HEK293 (cell line): ENCODE data around the gene PIGL.

Experiments
- BCL11B ChIP-seq: fragments of 450-650 bp; formaldehyde crosslinking; IDR thresholded peaks from 2 replicates; pipeline ENCODE4 v1.5.1; 2016; ENCODE audit warnings: low read depth, missing biosample characterization, missing genetic modification characterization
- GLI2 ChIP-seq: fragments of 450-650 bp; formaldehyde crosslinking; IDR thresholded peaks from 2 replicates; pipeline ENCODE4; 2017; ENCODE audit warnings: missing biosample characterization, missing genetic modification characterization, low read depth, borderline replicate concordance
- HOXC10 ChIP-seq: sonication (generic); formaldehyde crosslinking; IDR thresholded peaks from 2 replicates; pipeline ENCODE4 v1.8.1; 2023; ENCODE audit warnings: mild to moderate bottlenecking, missing genetic modification reagents
- OVOL3 ChIP-seq: fragments of 450-650 bp; formaldehyde crosslinking; IDR thresholded peaks from 2 replicates; pipeline ENCODE4 v1.5.1; 2016; ENCODE audit warnings: missing biosample characterization, missing genetic modification characterization
- RBAK ChIP-seq: fragments of 450-650 bp; formaldehyde crosslinking; IDR thresholded peaks from 2 replicates; pipeline ENCODE4 v1.5.1; 2016; ENCODE audit warnings: missing biosample characterization, missing genetic modification characterization
- REPIN1 ChIP-seq: fragments of 450-650 bp; formaldehyde crosslinking; IDR thresholded peaks from 2 replicates; pipeline ENCODE4 v1.5.1; 2017; ENCODE audit warnings: missing biosample characterization, missing genetic modification characterization, low read depth
- SCRT2 ChIP-seq: fragments of 450-650 bp; formaldehyde crosslinking; IDR thresholded peaks from 2 replicates; pipeline ENCODE4 v1.5.1; 2016; ENCODE audit warnings: missing biosample characterization, missing genetic modification characterization
- SETDB1 ChIP-seq: IDR thresholded peaks from one replicate; pipeline ENCODE4 v1.6.1; 2017; ENCODE audit warnings: mild to moderate bottlenecking, low read length, moderate library complexity, mixed read lengths; ENCODE audit not compliant: insufficient read length
- TRIM28 ChIP-seq: IDR thresholded peaks from 2 replicates; pipeline ENCODE4 v1.6.1; 2011; ENCODE audit warnings: low read length, control low read depth, borderline replicate concordance
- ZBTB48 ChIP-seq: fragments of 450-650 bp; formaldehyde crosslinking; IDR thresholded peaks from 2 replicates; pipeline ENCODE4 v1.5.1; 2016; ENCODE audit warnings: missing biosample characterization, missing genetic modification characterization
- ZFHX2 ChIP-seq: fragments of 450-650 bp; formaldehyde crosslinking; conservative IDR thresholded peaks from 2 replicates; pipeline ENCODE4 v1.5.1; 2016; ENCODE audit warnings: missing biosample characterization, missing genetic modification characterization
- ZFP69B ChIP-seq: fragments of 450-650 bp; formaldehyde crosslinking; IDR thresholded peaks from 2 replicates; pipeline ENCODE4 v1.5.1; 2016; ENCODE audit warnings: missing biosample characterization, missing genetic modification characterization
- ZIC2 ChIP-seq: fragments of 450-650 bp; formaldehyde crosslinking; IDR thresholded peaks from 2 replicates; pipeline ENCODE4 v1.5.1; 2016; ENCODE audit warnings: missing biosample characterization, missing genetic modification characterization
- ZNF169 ChIP-seq: fragments of 450-650 bp; formaldehyde crosslinking; IDR thresholded peaks from 2 replicates; pipeline ENCODE4 v1.5.1; 2016; ENCODE audit warnings: missing biosample characterization, missing genetic modification characterization
- ZNF19 ChIP-seq: fragments of 450-650 bp; formaldehyde crosslinking; IDR thresholded peaks from 2 replicates; pipeline ENCODE4; 2016; ENCODE audit warnings: missing biosample characterization, missing genetic modification characterization, low read depth
- ZNF211 ChIP-seq: fragments of 450-650 bp; formaldehyde crosslinking; IDR thresholded peaks from 2 replicates; pipeline ENCODE4 v1.5.1; 2016; ENCODE audit warnings: low read depth, missing biosample characterization, missing genetic modification characterization
- ZNF223 ChIP-seq: fragments of 450-650 bp; formaldehyde crosslinking; IDR thresholded peaks from 2 replicates; pipeline ENCODE4 v1.5.1; 2016; ENCODE audit warnings: missing biosample characterization, missing genetic modification characterization
- ZNF24 ChIP-seq: fragments of 450-650 bp; formaldehyde crosslinking; IDR thresholded peaks from 2 replicates; pipeline ENCODE4 v1.5.1; 2016; ENCODE audit warnings: missing biosample characterization, missing genetic modification characterization
- ZNF341 ChIP-seq: fragments of 450-650 bp; formaldehyde crosslinking; IDR thresholded peaks from 2 replicates; pipeline ENCODE4; 2016; ENCODE audit warnings: low read depth, missing biosample characterization, missing genetic modification characterization
- ZNF366 ChIP-seq: fragments of 450-650 bp; formaldehyde crosslinking; conservative IDR thresholded peaks from 2 replicates; pipeline ENCODE4 v1.5.1; 2016; ENCODE audit warnings: missing biosample characterization, missing genetic modification characterization
- ZNF394 ChIP-seq: fragments of 450-650 bp; formaldehyde crosslinking; IDR thresholded peaks from 2 replicates; pipeline ENCODE4 v1.5.1; 2016; ENCODE audit warnings: missing biosample characterization, missing genetic modification characterization, mild to moderate bottlenecking, moderate library complexity, borderline replicate concordance
- ZNF404 ChIP-seq: fragments of 450-650 bp; formaldehyde crosslinking; IDR thresholded peaks from 2 replicates; pipeline ENCODE4 v1.5.1; 2017; ENCODE audit warnings: missing biosample characterization, missing genetic modification characterization
- ZNF433 ChIP-seq: fragments of 450-650 bp; formaldehyde crosslinking; IDR thresholded peaks from 2 replicates; pipeline ENCODE4 v1.5.1; 2016; ENCODE audit warnings: missing biosample characterization, missing genetic modification characterization, low read depth
- ZNF529 ChIP-seq: fragments of 450-650 bp; formaldehyde crosslinking; IDR thresholded peaks from 2 replicates; pipeline ENCODE4 v1.5.1; 2017; ENCODE audit warnings: missing genetic modification characterization, missing biosample characterization; ENCODE audit not compliant: insufficient replicate concordance
- ZNF548 ChIP-seq: fragments of 450-650 bp; formaldehyde crosslinking; IDR thresholded peaks from 2 replicates; pipeline ENCODE4 v1.5.1; 2016; ENCODE audit warnings: missing biosample characterization, missing genetic modification characterization
- ZNF600 ChIP-seq: fragments of 450-650 bp; formaldehyde crosslinking; IDR thresholded peaks from 2 replicates; pipeline ENCODE4 v1.5.1; 2016; ENCODE audit warnings: missing biosample characterization, missing genetic modification characterization
- ZNF610 ChIP-seq: fragments of 450-650 bp; formaldehyde crosslinking; IDR thresholded peaks from 2 replicates; pipeline ENCODE4 v1.5.1; 2016; ENCODE audit warnings: missing biosample characterization, missing genetic modification characterization, borderline replicate concordance
- ZSCAN30 ChIP-seq: fragments of 450-650 bp; IDR thresholded peaks from 2 replicates; pipeline ENCODE4 v1.5.1; 2018; ENCODE audit warnings: missing biosample characterization, mild to moderate bottlenecking, missing genetic modification characterization, moderate library complexity
- TF ChIP-seq, protein P1 (sequence below): fragments of 450-650 bp; formaldehyde crosslinking; IDR thresholded peaks from 2 replicates; pipeline ENCODE4 v1.5.1; 2016; ENCODE audit warnings: missing biosample characterization, missing genetic modification characterization, borderline replicate concordance
- TF ChIP-seq, protein P2 (sequence below): fragments of 450-650 bp; formaldehyde crosslinking; IDR thresholded peaks from 2 replicates; pipeline ENCODE4 v1.5.1; 2017; ENCODE audit warnings: missing biosample characterization, missing genetic modification characterization
- TF ChIP-seq, protein P3 (sequence below): fragments of 450-650 bp; formaldehyde crosslinking; IDR thresholded peaks from 2 replicates; pipeline ENCODE4 v1.5.1; 2016; ENCODE audit warnings: missing biosample characterization, missing genetic modification characterization
- TF ChIP-seq, protein P4 (sequence below): fragments of 450-650 bp; formaldehyde crosslinking; IDR thresholded peaks from 2 replicates; pipeline ENCODE4 v1.5.1; 2016; ENCODE audit warnings: missing biosample characterization, missing genetic modification characterization
- TF ChIP-seq, protein P5 (sequence below): fragments of 450-650 bp; formaldehyde crosslinking; IDR thresholded peaks from 2 replicates; pipeline ENCODE4 v1.5.1; 2017; ENCODE audit warnings: missing biosample characterization, missing genetic modification characterization

PIGL gene

DNA sequence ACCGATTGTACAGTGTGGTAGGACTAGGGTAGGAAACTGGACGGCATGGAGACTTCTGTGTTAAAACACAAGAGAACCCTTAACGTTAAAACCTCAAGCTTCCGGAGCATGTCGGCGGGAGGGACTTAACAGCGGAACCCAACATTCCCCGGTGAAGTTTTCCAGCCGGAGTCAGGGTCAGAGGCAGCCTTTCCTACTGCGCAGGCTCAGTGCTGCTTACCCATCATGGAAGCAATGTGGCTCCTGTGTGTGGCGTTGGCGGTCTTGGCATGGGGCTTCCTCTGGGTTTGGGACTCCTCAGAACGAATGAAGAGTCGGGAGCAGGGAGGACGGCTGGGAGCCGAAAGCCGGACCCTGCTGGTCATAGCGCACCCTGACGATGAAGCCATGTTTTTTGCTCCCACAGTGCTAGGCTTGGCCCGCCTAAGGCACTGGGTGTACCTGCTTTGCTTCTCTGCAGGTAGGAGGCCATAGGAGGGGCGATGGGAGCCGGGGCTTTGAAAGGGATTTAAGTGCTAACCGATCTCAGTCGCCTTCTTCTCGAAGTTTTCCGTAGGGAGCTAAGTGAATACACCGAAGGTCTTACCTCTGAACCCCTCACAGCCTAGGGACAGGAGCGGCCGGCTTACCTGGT is at the start of gene PIGL (continued):
- TF ChIP-seq, protein P1, sequence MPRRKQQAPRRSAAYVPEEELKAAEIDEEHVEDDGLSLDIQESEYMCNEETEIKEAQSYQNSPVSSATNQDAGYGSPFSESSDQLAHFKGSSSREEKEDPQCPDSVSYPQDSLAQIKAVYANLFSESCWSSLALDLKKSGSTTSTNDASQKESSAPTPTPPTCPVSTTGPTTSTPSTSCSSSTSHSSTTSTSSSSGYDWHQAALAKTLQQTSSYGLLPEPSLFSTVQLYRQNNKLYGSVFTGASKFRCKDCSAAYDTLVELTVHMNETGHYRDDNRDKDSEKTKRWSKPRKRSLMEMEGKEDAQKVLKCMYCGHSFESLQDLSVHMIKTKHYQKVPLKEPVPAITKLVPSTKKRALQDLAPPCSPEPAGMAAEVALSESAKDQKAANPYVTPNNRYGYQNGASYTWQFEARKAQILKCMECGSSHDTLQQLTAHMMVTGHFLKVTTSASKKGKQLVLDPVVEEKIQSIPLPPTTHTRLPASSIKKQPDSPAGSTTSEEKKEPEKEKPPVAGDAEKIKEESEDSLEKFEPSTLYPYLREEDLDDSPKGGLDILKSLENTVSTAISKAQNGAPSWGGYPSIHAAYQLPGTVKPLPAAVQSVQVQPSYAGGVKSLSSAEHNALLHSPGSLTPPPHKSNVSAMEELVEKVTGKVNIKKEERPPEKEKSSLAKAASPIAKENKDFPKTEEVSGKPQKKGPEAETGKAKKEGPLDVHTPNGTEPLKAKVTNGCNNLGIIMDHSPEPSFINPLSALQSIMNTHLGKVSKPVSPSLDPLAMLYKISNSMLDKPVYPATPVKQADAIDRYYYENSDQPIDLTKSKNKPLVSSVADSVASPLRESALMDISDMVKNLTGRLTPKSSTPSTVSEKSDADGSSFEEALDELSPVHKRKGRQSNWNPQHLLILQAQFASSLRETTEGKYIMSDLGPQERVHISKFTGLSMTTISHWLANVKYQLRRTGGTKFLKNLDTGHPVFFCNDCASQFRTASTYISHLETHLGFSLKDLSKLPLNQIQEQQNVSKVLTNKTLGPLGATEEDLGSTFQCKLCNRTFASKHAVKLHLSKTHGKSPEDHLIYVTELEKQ (tag by site-specific recombination): no peak
- TF ChIP-seq, protein P2, sequence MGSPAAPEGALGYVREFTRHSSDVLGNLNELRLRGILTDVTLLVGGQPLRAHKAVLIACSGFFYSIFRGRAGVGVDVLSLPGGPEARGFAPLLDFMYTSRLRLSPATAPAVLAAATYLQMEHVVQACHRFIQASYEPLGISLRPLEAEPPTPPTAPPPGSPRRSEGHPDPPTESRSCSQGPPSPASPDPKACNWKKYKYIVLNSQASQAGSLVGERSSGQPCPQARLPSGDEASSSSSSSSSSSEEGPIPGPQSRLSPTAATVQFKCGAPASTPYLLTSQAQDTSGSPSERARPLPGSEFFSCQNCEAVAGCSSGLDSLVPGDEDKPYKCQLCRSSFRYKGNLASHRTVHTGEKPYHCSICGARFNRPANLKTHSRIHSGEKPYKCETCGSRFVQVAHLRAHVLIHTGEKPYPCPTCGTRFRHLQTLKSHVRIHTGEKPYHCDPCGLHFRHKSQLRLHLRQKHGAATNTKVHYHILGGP: no peak
- TF ChIP-seq ZIC2 (tag by site-specific recombination) (peak; percentile 35; the same call in 1 of the 2 replicates), SCRT2 (tag by site-specific recombination) (no peak), ZNF223 (0 out of 2 replicates have a peak, but pooled peaks have one; percentile 28), ZNF600 (tag by site-specific recombination) (peak; percentile 94), ZBTB48 (tag by site-specific recombination) (0 out of 2 replicates have a peak, but pooled peaks have one; percentile 65), BCL11B (tag by site-specific recombination) (no peak), ZFHX2 (tag by site-specific recombination) (peak; percentile 63), ZNF19 (no peak), ZNF169 (tag by site-specific recombination) (no peak), ZSCAN30 (tag by site-specific recombination) (peak; percentile 96), SETDB1 (peak; percentile 36), HOXC10 (CRISPR knock-in tag) (no peak), ZNF548 (no peak), RBAK (tag by site-specific recombination) (no peak), ZNF24 (tag by site-specific recombination) (peak; percentile 75; the same call in 1 of the 2 replicates), OVOL3 (peak; percentile 66; the same call in 1 of the 2 replicates), ZNF366 (tag by site-specific recombination) (0 out of 2 replicates have a peak, but pooled peaks have one; percentile 11), GLI2 (tag by site-specific recombination) (no peak), ZNF394 (tag by site-specific recombination) (peak; percentile 65; the same call in 1 of the 2 replicates), ZNF433 (tag by site-specific recombination) (no peak), ZFP69B (peak; percentile 86), ZNF341 (tag by site-specific recombination) (peak; percentile 52; the same call in 1 of the 2 replicates), TRIM28 (peak; percentile 96), ZNF211 (no peak), REPIN1 (tag by site-specific recombination) (no peak), ZNF529 (tag by site-specific recombination) (no peak), ZNF610 (no peak), ZNF404 (0 out of 2 replicates have a peak, but pooled peaks have one; percentile 16)
- TF ChIP-seq, protein P3, sequence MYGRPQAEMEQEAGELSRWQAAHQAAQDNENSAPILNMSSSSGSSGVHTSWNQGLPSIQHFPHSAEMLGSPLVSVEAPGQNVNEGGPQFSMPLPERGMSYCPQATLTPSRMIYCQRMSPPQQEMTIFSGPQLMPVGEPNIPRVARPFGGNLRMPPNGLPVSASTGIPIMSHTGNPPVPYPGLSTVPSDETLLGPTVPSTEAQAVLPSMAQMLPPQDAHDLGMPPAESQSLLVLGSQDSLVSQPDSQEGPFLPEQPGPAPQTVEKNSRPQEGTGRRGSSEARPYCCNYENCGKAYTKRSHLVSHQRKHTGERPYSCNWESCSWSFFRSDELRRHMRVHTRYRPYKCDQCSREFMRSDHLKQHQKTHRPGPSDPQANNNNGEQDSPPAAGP (tag by site-specific recombination): no peak; the same call in 1 of the 2 replicates
- TF ChIP-seq, protein P4, sequence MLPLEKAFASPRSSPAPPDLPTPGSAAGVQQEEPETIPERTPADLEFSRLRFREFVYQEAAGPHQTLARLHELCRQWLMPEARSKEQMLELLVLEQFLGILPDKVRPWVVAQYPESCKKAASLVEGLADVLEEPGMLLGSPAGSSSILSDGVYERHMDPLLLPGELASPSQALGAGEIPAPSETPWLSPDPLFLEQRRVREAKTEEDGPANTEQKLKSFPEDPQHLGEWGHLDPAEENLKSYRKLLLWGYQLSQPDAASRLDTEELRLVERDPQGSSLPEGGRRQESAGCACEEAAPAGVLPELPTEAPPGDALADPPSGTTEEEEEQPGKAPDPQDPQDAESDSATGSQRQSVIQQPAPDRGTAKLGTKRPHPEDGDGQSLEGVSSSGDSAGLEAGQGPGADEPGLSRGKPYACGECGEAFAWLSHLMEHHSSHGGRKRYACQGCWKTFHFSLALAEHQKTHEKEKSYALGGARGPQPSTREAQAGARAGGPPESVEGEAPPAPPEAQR (tag by site-specific recombination): peak; percentile 80; the same call in 1 of the 2 replicates
- TF ChIP-seq, protein P5, sequence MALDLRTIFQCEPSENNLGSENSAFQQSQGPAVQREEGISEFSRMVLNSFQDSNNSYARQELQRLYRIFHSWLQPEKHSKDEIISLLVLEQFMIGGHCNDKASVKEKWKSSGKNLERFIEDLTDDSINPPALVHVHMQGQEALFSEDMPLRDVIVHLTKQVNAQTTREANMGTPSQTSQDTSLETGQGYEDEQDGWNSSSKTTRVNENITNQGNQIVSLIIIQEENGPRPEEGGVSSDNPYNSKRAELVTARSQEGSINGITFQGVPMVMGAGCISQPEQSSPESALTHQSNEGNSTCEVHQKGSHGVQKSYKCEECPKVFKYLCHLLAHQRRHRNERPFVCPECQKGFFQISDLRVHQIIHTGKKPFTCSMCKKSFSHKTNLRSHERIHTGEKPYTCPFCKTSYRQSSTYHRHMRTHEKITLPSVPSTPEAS (tag by site-specific recombination): peak; percentile 64
